Measurements from ENCODE around the gene PKP3. TPM values are rescaled to one million over a fixed set of nuclear protein-coding genes. Genes with fewer than 3 reads are reported as not detected.

The PKP3 gene
- total RNA-seq, 1 donor, result 5.6 TPM

- H3K4me3 ChIP-seq (ENCODE audit: low read depth, low read length), result peak overlapping the region; percentile 64
- TF ChIP-seq CTCF (IDR thresholded peaks at IDR 0.05; ENCODE audit: insufficient read depth, low read length), result no peak
- no peak for DNase-seq (ENCODE audit: low read depth)
Observed at GRCh38 chr11:370070-370941, 23.7 kb upstream of the PKP3 start.

GRCh38 chr11:371051-371450, 23.0 kb upstream of the PKP3 start:
- no peak for DNase-seq (ENCODE audit: low read depth)
- no peak overlapping the region for H3K4me3 ChIP-seq (ENCODE audit: low read depth, low read length)
- TF ChIP-seq CTCF (IDR thresholded peaks at IDR 0.05; ENCODE audit: insufficient read depth, low read length), result no peak

GRCh38 chr11:371716-372590, 22.1 kb upstream of the PKP3 start:
- DNase-seq (ENCODE audit: low read depth), result no peak
- TF ChIP-seq CTCF (IDR thresholded peaks at IDR 0.05; ENCODE audit: insufficient read depth, low read length), result no peak

GRCh38 chr11:372809-373715, 20.9 kb upstream of the PKP3 start:
- DNase-seq (ENCODE audit: low read depth), result no peak
- no peak for TF ChIP-seq CTCF (IDR thresholded peaks at IDR 0.05; ENCODE audit: insufficient read depth, low read length)

More at GRCh38 chr11:371716-372590, 22.1 kb upstream of the PKP3 start:
- H3K4me3 ChIP-seq (ENCODE audit: low read depth, low read length), result no peak overlapping the region

GRCh38 chr11:373716-374551, 20.1 kb upstream of the PKP3 start:
- H3K4me3 ChIP-seq (ENCODE audit: low read depth, low read length), result no peak overlapping the region
- TF ChIP-seq CTCF (IDR thresholded peaks at IDR 0.05; ENCODE audit: insufficient read depth, low read length), result no peak
- no peak for DNase-seq (ENCODE audit: low read depth)

More at GRCh38 chr11:372809-373715, 20.9 kb upstream of the PKP3 start:
- H3K4me3 ChIP-seq (ENCODE audit: low read depth, low read length), result no peak overlapping the region
